GM19099 (cell line): ENCODE data around the gene CNTNAP2.

Experiments used
- POLR2A ChIP-seq: IDR thresholded peaks from 3 replicates; pipeline ENCODE4 v1.6.1; 2011; ENCODE audit warnings: low read depth; ENCODE audit not compliant: insufficient read length; ENCODE audit errors: extremely low read depth

CNTNAP2 gene

GRCh38 chr7:147474862-147475261, 1358.3 kb downstream of the CNTNAP2 start:
- no peak for TF ChIP-seq POLR2A

- TF ChIP-seq POLR2A = no peak
Measured at GRCh38 chr7:147477526-147477925, 1360.9 kb downstream of the CNTNAP2 start.

- no peak for TF ChIP-seq POLR2A
Measured at GRCh38 chr7:147478796-147479195, 1362.2 kb downstream of the CNTNAP2 start.

GRCh38 chr7:147483634-147484292, 1367.2 kb downstream of the CNTNAP2 start:
- no peak for TF ChIP-seq POLR2A

GRCh38 chr7:147485660-147486210, 1369.1 kb downstream of the CNTNAP2 start:
- TF ChIP-seq POLR2A = no peak

GRCh38 chr7:147492606-147493005, 1376.0 kb downstream of the CNTNAP2 start:
- TF ChIP-seq POLR2A = no peak

GRCh38 chr7:147496209-147496608, 1379.6 kb downstream of the CNTNAP2 start:
- no peak for TF ChIP-seq POLR2A

GRCh38 chr7:147497246-147497645, 1380.6 kb downstream of the CNTNAP2 start:
- TF ChIP-seq POLR2A = no peak

GRCh38 chr7:147498081-147498480, 1381.5 kb downstream of the CNTNAP2 start:
- no peak for TF ChIP-seq POLR2A

GRCh38 chr7:147509035-147509501, 1392.5 kb downstream of the CNTNAP2 start:
- no peak for TF ChIP-seq POLR2A

- no peak for TF ChIP-seq POLR2A
Measured at GRCh38 chr7:147509541-147510200, 1393.1 kb downstream of the CNTNAP2 start.

GRCh38 chr7:147510201-147510542, 1393.6 kb downstream of the CNTNAP2 start:
- TF ChIP-seq POLR2A = no peak

- no peak for TF ChIP-seq POLR2A
Measured at GRCh38 chr7:147510923-147511322, 1394.3 kb downstream of the CNTNAP2 start.

GRCh38 chr7:147513451-147513850, 1396.8 kb downstream of the CNTNAP2 start:
- no peak for TF ChIP-seq POLR2A

GRCh38 chr7:147516391-147516790, 1399.8 kb downstream of the CNTNAP2 start:
- TF ChIP-seq POLR2A = no peak

GRCh38 chr7:147519062-147519461, 1402.5 kb downstream of the CNTNAP2 start:
- no peak for TF ChIP-seq POLR2A

- no peak for TF ChIP-seq POLR2A
Measured at GRCh38 chr7:147523056-147523455, 1406.5 kb downstream of the CNTNAP2 start.

- TF ChIP-seq POLR2A = no peak
Measured at GRCh38 chr7:147524726-147525250, 1408.2 kb downstream of the CNTNAP2 start.
